ENCODE data around the gene MLYCD.

DNA sequence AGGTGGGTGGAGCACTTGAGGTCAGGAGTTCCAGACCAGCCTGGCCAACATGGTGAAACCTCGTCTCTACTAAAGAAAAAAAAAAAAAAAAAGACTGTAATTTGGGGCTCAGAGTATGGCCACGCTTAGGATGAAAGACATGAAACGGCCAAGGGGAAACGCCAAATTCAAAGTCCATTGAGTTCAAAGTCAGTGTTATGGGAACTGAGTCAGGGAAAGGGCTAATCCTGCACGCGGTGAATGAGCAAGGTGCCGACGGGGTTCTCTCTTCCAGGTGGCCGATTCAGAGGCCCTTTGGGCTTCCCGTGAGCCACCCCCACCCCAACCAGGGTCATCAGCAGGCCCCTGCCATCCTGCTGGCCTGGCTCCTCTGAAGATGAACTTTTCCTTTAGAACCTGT, 46.7 kb downstream of the MLYCD start:
- TF ChIP-seq, protein P1, sequence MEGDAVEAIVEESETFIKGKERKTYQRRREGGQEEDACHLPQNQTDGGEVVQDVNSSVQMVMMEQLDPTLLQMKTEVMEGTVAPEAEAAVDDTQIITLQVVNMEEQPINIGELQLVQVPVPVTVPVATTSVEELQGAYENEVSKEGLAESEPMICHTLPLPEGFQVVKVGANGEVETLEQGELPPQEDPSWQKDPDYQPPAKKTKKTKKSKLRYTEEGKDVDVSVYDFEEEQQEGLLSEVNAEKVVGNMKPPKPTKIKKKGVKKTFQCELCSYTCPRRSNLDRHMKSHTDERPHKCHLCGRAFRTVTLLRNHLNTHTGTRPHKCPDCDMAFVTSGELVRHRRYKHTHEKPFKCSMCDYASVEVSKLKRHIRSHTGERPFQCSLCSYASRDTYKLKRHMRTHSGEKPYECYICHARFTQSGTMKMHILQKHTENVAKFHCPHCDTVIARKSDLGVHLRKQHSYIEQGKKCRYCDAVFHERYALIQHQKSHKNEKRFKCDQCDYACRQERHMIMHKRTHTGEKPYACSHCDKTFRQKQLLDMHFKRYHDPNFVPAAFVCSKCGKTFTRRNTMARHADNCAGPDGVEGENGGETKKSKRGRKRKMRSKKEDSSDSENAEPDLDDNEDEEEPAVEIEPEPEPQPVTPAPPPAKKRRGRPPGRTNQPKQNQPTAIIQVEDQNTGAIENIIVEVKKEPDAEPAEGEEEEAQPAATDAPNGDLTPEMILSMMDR (IDR thresholded peaks at IDR 0.05; ENCODE audit: low read depth, low read length, missing input control): no peak
- no peak for TF ChIP-seq JUND (IDR thresholded peaks at IDR 0.05)
- TF ChIP-seq, protein P2, sequence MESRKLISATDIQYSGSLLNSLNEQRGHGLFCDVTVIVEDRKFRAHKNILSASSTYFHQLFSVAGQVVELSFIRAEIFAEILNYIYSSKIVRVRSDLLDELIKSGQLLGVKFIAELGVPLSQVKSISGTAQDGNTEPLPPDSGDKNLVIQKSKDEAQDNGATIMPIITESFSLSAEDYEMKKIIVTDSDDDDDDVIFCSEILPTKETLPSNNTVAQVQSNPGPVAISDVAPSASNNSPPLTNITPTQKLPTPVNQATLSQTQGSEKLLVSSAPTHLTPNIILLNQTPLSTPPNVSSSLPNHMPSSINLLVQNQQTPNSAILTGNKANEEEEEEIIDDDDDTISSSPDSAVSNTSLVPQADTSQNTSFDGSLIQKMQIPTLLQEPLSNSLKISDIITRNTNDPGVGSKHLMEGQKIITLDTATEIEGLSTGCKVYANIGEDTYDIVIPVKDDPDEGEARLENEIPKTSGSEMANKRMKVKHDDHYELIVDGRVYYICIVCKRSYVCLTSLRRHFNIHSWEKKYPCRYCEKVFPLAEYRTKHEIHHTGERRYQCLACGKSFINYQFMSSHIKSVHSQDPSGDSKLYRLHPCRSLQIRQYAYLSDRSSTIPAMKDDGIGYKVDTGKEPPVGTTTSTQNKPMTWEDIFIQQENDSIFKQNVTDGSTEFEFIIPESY (IDR thresholded peaks at IDR 0.05): no peak
- no peak for TF ChIP-seq RAD21 (IDR thresholded peaks at IDR 0.05)
- TF ChIP-seq YY1 (IDR thresholded peaks at IDR 0.05): no peak
- TF ChIP-seq, protein P3, sequence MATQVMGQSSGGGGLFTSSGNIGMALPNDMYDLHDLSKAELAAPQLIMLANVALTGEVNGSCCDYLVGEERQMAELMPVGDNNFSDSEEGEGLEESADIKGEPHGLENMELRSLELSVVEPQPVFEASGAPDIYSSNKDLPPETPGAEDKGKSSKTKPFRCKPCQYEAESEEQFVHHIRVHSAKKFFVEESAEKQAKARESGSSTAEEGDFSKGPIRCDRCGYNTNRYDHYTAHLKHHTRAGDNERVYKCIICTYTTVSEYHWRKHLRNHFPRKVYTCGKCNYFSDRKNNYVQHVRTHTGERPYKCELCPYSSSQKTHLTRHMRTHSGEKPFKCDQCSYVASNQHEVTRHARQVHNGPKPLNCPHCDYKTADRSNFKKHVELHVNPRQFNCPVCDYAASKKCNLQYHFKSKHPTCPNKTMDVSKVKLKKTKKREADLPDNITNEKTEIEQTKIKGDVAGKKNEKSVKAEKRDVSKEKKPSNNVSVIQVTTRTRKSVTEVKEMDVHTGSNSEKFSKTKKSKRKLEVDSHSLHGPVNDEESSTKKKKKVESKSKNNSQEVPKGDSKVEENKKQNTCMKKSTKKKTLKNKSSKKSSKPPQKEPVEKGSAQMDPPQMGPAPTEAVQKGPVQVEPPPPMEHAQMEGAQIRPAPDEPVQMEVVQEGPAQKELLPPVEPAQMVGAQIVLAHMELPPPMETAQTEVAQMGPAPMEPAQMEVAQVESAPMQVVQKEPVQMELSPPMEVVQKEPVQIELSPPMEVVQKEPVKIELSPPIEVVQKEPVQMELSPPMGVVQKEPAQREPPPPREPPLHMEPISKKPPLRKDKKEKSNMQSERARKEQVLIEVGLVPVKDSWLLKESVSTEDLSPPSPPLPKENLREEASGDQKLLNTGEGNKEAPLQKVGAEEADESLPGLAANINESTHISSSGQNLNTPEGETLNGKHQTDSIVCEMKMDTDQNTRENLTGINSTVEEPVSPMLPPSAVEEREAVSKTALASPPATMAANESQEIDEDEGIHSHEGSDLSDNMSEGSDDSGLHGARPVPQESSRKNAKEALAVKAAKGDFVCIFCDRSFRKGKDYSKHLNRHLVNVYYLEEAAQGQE (IDR thresholded peaks at IDR 0.05): no peak
- TF ChIP-seq, protein P4, sequence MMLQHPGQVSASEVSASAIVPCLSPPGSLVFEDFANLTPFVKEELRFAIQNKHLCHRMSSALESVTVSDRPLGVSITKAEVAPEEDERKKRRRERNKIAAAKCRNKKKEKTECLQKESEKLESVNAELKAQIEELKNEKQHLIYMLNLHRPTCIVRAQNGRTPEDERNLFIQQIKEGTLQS (IDR thresholded peaks at IDR 0.05): no peak
- TF ChIP-seq TAF1 (conservative IDR thresholded peaks at IDR 0.05): no peak

Data from liver (tissue), 3 donors.